ENCODE data around the gene SRPK1. TPM values are rescaled to one million over a fixed set of nuclear protein-coding genes. Genes with fewer than 3 reads are reported as not detected.

SRPK1 gene
- total and polyA plus RNA-seq, 10 of the 15 experiments (the other 5 are each of a cell fraction or from before 2014, with no cell fraction given): 47.4 to 112 (median 85.8) TPM

DNA sequence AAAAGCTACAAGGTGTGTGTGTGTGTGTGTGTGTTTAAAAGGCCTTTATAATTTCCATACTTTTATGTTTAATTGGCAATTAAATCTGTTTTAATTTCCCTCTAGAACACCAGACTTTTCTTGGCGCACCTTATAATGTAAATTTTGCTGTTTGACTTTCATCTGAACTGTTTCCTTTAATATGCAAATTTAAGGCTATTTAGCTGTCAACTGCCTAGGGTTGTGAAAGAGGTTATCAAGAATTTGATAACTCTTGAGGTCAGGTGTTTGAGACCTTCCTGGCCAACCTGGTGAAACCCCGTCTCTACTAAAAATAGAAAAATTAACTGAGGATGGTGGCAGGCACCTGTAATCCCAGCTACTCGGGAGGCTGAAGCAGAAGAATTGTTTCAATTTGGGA lies 119.8 kb downstream of the SRPK1 start:
- ATAC-seq (no peak), FAIRE-seq (no peak), DNase-seq (ENCODE audit: low read depth, low spot score) (no peak)
- intact Hi-C loops (cut with micrococcal nuclease; ENCODE audit: unreplicated experiment): no loop called here
- no peaks in the 10 kb centered on the region for H3K36me3 ChIP-seq (ENCODE audit: control insufficient read depth in 2 of 2, insufficient read depth in 2 of 2, low read length in 1 of 2)
- H3K27me3 ChIP-seq (replicated peaks in 1 of 2; ENCODE audit: control insufficient read depth in 2 of 2, insufficient read depth in 2 of 2, low read length in 1 of 2): 0 out of 4 replicates have a peak, but pooled peaks cover 0 to 1% of the 10 kb centered on the region in 2 experiments
- no peak overlapping the region for H3K9ac ChIP-seq (ENCODE audit: control insufficient read depth, insufficient read depth, low read length)
- ChIA-PET RAD21 (ENCODE audit: unreplicated experiment) (no interaction called here), POLR2A (no interaction called here), SMC1A (ENCODE audit: uncharacterized antibody, unreplicated experiment) (no interaction called here), CTCF (interaction anchor here (1.0 kb wide), 1 partner anchor 325 kb away, joined by 3 read pairs; no protein-coding TSS in a partner anchor)
- H3K4me2 ChIP-seq (ENCODE audit: control insufficient read depth, insufficient read depth): no peak overlapping the region
- in situ Hi-C loops (cut with MboI): no loop called here
- 31% methylated on average over 3 of the region's 3 CpGs for WGBS (ENCODE audit: insufficient coverage, insufficient replicate concordance, low lambda C conversion rate, missing lambda C conversion rate)
- no peaks in the 10 kb centered on the region for H4K20me1 ChIP-seq (ENCODE audit: control insufficient read depth, insufficient read depth)
- H2AFZ ChIP-seq (ENCODE audit: control insufficient read depth, low read depth, low read length): no peak overlapping the region
- H3K4me1 ChIP-seq (ENCODE audit: control insufficient read depth, insufficient read depth, low read length): no peaks in the 10 kb centered on the region
- H3K79me2 ChIP-seq (ENCODE audit: control insufficient read depth, insufficient read depth, low read length): no peaks in the 10 kb centered on the region
- H3K9me3 ChIP-seq (replicated peaks; ENCODE audit: control insufficient read depth, insufficient read depth, low read length): no peaks in the 10 kb centered on the region
- H3K27ac ChIP-seq (ENCODE audit: control insufficient read depth, insufficient read depth): no peak overlapping the region
- TF ChIP-seq ZNF207 (IDR thresholded peaks at IDR 0.05; ENCODE audit: borderline replicate concordance) (no peak), HCFC1 (IDR thresholded peaks at IDR 0.05; ENCODE audit: low read length) (no peak), MEF2B (IDR thresholded peaks at IDR 0.05; ENCODE audit: partially characterized antibody, poor library complexity, severe bottlenecking) (no peak), TCF3 (IDR thresholded peaks at IDR 0.05; ENCODE audit: borderline replicate concordance, insufficient read depth, low read depth, low read length) (no peak), ASH2L (IDR thresholded peaks at IDR 0.05; ENCODE audit: borderline replicate concordance, low read depth) (no peak), NFXL1 (IDR thresholded peaks at IDR 0.05; ENCODE audit: borderline replicate concordance) (no peak), SREBF1 (IDR thresholded peaks at IDR 0.05; ENCODE audit: low read length) (no peak), ZNF217 (IDR thresholded peaks at IDR 0.05) (no peak), SUPT20H (IDR thresholded peaks at IDR 0.05; ENCODE audit: borderline replicate concordance, control insufficient read depth, low read depth, low read length) (no peak), CHD1 (IDR thresholded peaks at IDR 0.05; ENCODE audit: low read depth, low read length) (no peak), HDAC6 (IDR thresholded peaks at IDR 0.05; ENCODE audit: unreplicated experiment) (no peak), GABPA (IDR thresholded peaks at IDR 0.05; ENCODE audit: low read depth) (no peak)
- TF ChIP-seq, protein P1, sequence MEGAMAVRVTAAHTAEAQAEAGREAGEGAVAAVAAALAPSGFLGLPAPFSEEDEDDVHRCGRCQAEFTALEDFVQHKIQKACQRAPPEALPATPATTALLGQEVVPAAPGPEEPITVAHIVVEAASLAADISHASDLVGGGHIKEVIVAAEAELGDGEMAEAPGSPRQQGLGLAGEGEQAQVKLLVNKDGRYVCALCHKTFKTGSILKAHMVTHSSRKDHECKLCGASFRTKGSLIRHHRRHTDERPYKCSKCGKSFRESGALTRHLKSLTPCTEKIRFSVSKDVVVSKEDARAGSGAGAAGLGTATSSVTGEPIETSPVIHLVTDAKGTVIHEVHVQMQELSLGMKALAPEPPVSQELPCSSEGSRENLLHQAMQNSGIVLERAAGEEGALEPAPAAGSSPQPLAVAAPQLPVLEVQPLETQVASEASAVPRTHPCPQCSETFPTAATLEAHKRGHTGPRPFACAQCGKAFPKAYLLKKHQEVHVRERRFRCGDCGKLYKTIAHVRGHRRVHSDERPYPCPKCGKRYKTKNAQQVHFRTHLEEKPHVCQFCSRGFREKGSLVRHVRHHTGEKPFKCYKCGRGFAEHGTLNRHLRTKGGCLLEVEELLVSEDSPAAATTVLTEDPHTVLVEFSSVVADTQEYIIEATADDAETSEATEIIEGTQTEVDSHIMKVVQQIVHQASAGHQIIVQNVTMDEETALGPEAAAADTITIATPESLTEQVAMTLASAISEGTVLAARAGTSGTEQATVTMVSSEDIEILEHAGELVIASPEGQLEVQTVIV (IDR thresholded peaks at IDR 0.05; ENCODE audit: borderline replicate concordance, partially characterized antibody): no peak
- TF ChIP-seq, protein P2, sequence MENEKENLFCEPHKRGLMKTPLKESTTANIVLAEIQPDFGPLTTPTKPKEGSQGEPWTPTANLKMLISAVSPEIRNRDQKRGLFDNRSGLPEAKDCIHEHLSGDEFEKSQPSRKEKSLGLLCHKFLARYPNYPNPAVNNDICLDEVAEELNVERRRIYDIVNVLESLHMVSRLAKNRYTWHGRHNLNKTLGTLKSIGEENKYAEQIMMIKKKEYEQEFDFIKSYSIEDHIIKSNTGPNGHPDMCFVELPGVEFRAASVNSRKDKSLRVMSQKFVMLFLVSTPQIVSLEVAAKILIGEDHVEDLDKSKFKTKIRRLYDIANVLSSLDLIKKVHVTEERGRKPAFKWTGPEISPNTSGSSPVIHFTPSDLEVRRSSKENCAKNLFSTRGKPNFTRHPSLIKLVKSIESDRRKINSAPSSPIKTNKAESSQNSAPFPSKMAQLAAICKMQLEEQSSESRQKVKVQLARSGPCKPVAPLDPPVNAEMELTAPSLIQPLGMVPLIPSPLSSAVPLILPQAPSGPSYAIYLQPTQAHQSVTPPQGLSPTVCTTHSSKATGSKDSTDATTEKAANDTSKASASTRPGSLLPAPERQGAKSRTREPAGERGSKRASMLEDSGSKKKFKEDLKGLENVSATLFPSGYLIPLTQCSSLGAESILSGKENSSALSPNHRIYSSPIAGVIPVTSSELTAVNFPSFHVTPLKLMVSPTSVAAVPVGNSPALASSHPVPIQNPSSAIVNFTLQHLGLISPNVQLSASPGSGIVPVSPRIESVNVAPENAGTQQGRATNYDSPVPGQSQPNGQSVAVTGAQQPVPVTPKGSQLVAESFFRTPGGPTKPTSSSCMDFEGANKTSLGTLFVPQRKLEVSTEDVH (IDR thresholded peaks at IDR 0.05; ENCODE audit: low read depth, partially characterized antibody): no peak
- no TSS peak for BruUV-seq (replicated peaks)
- H3K4me3 ChIP-seq: no peak overlapping the region
